SK-N-SH (cell line): ENCODE results near the gene TBC1D1. TPM values are rescaled to one million over a fixed set of nuclear protein-coding genes. Genes with fewer than 3 reads are reported as not detected.

Experiments used
- CTCF ChIA-PET: fragments of 300-600, 350-600 bp; formaldehyde crosslinking; extraction: SDS; loops from one replicate; lab custom pipeline; 2021; lab: Yijun Ruan, JAX
- POLR2A ChIA-PET: fragments of 350-600 bp; sonication (Branson Sonifier 250); formaldehyde crosslinking; extraction: SDS; loops from one replicate; lab custom pipeline; 2020; ENCODE audit warnings: antibody characterized with exemption, inconsistent platforms; lab: Yijun Ruan, JAX
- DNase-seq: peaks from one replicate; pipeline ENCODE4 v3.0.0; 2012
- H2AFZ ChIP-seq: fragments of 200-600 bp; sonication (generic); 2 replicates; pipeline ENCODE4 v1.8.1; 2016; ENCODE audit warnings: antibody characterized with exemption, mild to moderate bottlenecking, low read depth
- H3F3A ChIP-seq: fragments of 200-600 bp; sonication (generic); replicated peaks from 2 replicates; pipeline ENCODE3; 2016; ENCODE audit warnings: antibody characterized with exemption, mild to moderate bottlenecking; ENCODE audit not compliant: insufficient read depth
- H3K27ac ChIP-seq, 2 experiments: fragments of 200-500 bp in 1 of 2; fragments of 200-600 bp in 1 of 2; sonication (Bioruptor generic) in 1 of 2; sonication (generic), shearing (Covaris generic) in 1 of 2; 2 replicates each; pipeline versions ENCODE4 v1.5.1 to v1.6.1; 2014 to 2016; ENCODE audit warnings: low read depth in 2 of 2, inconsistent platforms in 1 of 2, low read length in 1 of 2, mild to moderate bottlenecking in 1 of 2, mixed read lengths in 1 of 2
- H3K27me3 ChIP-seq: fragments of 200-600 bp; sonication (generic), shearing (Covaris generic); 2 replicates; pipeline ENCODE4 v1.6.1; 2016; ENCODE audit warnings: mixed run types; ENCODE audit not compliant: insufficient read depth
- H3K36me3 ChIP-seq, 2 experiments: fragments of 200-500 bp in 1 of 2; fragments of 200-600 bp in 1 of 2; sonication (Bioruptor generic) in 1 of 2; sonication (generic) in 1 of 2; replicated peaks in 1 of 2; 2 replicates each; pipeline versions ENCODE3 to v1.5.1; 2014 to 2016; ENCODE audit warnings: low read length in 1 of 2, mild to moderate bottlenecking in 1 of 2; ENCODE audit not compliant: insufficient read depth in 2 of 2, control insufficient read depth in 1 of 2
- H3K4me1 ChIP-seq, 2 experiments: fragments of 200-500 bp in 1 of 2; fragments of 200-600 bp in 1 of 2; sonication (Bioruptor generic) in 1 of 2; sonication (generic), shearing (Covaris generic) in 1 of 2; 2 replicates each; pipeline versions ENCODE4 v1.5.1 to v1.6.1; 2014 to 2016; ENCODE audit warnings: low read depth in 1 of 2, low read length in 1 of 2, mixed run types in 1 of 2; ENCODE audit not compliant: insufficient read depth in 2 of 2, control insufficient read depth in 1 of 2
- H3K4me2 ChIP-seq: fragments of 200-600 bp; sonication (generic), shearing (Covaris generic); 2 replicates; pipeline ENCODE4 v1.6.1; 2017; ENCODE audit warnings: mixed run types
- H3K4me3 ChIP-seq, 2 experiments: fragments of 200-500 bp in 1 of 2; fragments of 200-600 bp in 1 of 2; sonication (Bioruptor generic) in 1 of 2; sonication (generic), shearing (Covaris generic) in 1 of 2; 2 replicates each; pipeline versions ENCODE4 v1.5.1 to v1.8.1; 2014 to 2016; ENCODE audit warnings: low read depth in 2 of 2, inconsistent platforms in 1 of 2, low read length in 1 of 2, mild to moderate bottlenecking in 1 of 2, mixed read lengths in 1 of 2, moderate library complexity in 1 of 2
- H3K79me2 ChIP-seq: fragments of 200-600 bp; sonication (generic); 2 replicates; pipeline ENCODE4 v1.8.1; 2017; ENCODE audit warnings: mild to moderate bottlenecking; ENCODE audit not compliant: insufficient read depth
- H3K9ac ChIP-seq: fragments of 200-600 bp; sonication (generic); 2 replicates; pipeline ENCODE4 v1.6.1; 2017; ENCODE audit warnings: mixed run types
- H3K9me2 ChIP-seq: fragments of 200-600 bp; sonication (generic); 2 replicates; pipeline ENCODE4 v1.6.1; 2017; ENCODE audit warnings: mixed run types
- H3K9me3 ChIP-seq: fragments of 200-600 bp; sonication (generic); 2 replicates; pipeline ENCODE4 v1.6.1; 2017; ENCODE audit warnings: mixed run types, mild to moderate bottlenecking, moderate library complexity
- H4K20me1 ChIP-seq: fragments of 200-600 bp; sonication (generic); 2 replicates; pipeline ENCODE4 v1.6.1; 2017; ENCODE audit warnings: mild to moderate bottlenecking, mixed run types; ENCODE audit not compliant: insufficient read depth
- ELF1 ChIP-seq: IDR thresholded peaks from 2 replicates; pipeline ENCODE4 v1.4.0; 2012
- FOXJ3 ChIP-seq: sonication (generic); formaldehyde crosslinking; IDR thresholded peaks from 2 replicates; pipeline ENCODE4 v1.5.1; 2020; ENCODE audit warnings: mild to moderate bottlenecking, missing genetic modification reagents
- FOXM1 ChIP-seq: IDR thresholded peaks from 2 replicates; pipeline ENCODE4 v1.4.0; 2012; ENCODE audit warnings: low read depth, mild to moderate bottlenecking
- JUND ChIP-seq: IDR thresholded peaks from 2 replicates; pipeline ENCODE4 v1.4.0; 2012
- NFIC ChIP-seq: IDR thresholded peaks from 2 replicates; pipeline ENCODE4 v1.4.0; 2012; ENCODE audit warnings: borderline replicate concordance
- NRF1 ChIP-seq: IDR thresholded peaks from 2 replicates; pipeline ENCODE4 v1.6.1; 2012; ENCODE audit warnings: low read depth, mild to moderate bottlenecking, low read length
- POLR2AphosphoS5 ChIP-seq: IDR thresholded peaks from 2 replicates; pipeline ENCODE4 v1.6.1; 2012; ENCODE audit warnings: low read depth, low read length
- RAD21 ChIP-seq: IDR thresholded peaks from 2 replicates; pipeline ENCODE4 v1.6.1; 2012; ENCODE audit warnings: mild to moderate bottlenecking, low read length
- RXRA ChIP-seq: IDR thresholded peaks from 2 replicates; pipeline ENCODE4 v1.4.0; 2012; ENCODE audit warnings: low read depth, mild to moderate bottlenecking, borderline replicate concordance
- TEAD4 ChIP-seq: IDR thresholded peaks from 2 replicates; pipeline ENCODE4 v1.4.0; 2012; ENCODE audit warnings: mild to moderate bottlenecking, borderline replicate concordance; ENCODE audit not compliant: insufficient read depth
- WGBS: methylation state at CpG from one replicate; pipeline ENCODE4 v1.1.6; 2017; ENCODE audit warnings: low lambda C conversion rate; 5-methylcytosine and 5-hydroxymethylcytosine counted together
- polyA plus RNA-seq, 3 experiments: library from polyadenylated mRNA; depleted of rRNA; stranded (reverse); fragments of >200 nt; gene quantifications; 2 replicates each; pipeline ENCODE4 v1.2.3, GENCODE V29; 2012
- TF ChIP-seq, protein P1 (sequence below): IDR thresholded peaks from 2 replicates; pipeline ENCODE4 v1.4.0; 2012; ENCODE audit warnings: low read depth, borderline replicate concordance
- TF ChIP-seq, protein P2 (sequence below): IDR thresholded peaks from 2 replicates; pipeline ENCODE4 v1.4.0; 2012; ENCODE audit warnings: low read depth, borderline replicate concordance
- TF ChIP-seq, protein P3 (sequence below): IDR thresholded peaks from 2 replicates; pipeline ENCODE4; 2012
- TF ChIP-seq, protein P4 (sequence below): IDR thresholded peaks from 2 replicates; pipeline ENCODE4 v1.4.0; 2012; ENCODE audit warnings: low read depth
- TF ChIP-seq, protein P5 (sequence below): fragments of 150-350 bp; IDR thresholded peaks from 2 replicates; pipeline ENCODE4 v1.6.1; 2017; ENCODE audit warnings: antibody characterized with exemption, low read length, low read depth, borderline replicate concordance
- TF ChIP-seq, protein P6 (sequence below): fragments of 150-350 bp; IDR thresholded peaks from 2 replicates; pipeline ENCODE4 v1.6.1; 2016; ENCODE audit warnings: mild to moderate bottlenecking, low read depth, low read length

Gene TBC1D1
- polyA plus RNA-seq, 1 of the 3 experiments (the other 2 are of a cell fraction) = 29.8 TPM

DNA sequence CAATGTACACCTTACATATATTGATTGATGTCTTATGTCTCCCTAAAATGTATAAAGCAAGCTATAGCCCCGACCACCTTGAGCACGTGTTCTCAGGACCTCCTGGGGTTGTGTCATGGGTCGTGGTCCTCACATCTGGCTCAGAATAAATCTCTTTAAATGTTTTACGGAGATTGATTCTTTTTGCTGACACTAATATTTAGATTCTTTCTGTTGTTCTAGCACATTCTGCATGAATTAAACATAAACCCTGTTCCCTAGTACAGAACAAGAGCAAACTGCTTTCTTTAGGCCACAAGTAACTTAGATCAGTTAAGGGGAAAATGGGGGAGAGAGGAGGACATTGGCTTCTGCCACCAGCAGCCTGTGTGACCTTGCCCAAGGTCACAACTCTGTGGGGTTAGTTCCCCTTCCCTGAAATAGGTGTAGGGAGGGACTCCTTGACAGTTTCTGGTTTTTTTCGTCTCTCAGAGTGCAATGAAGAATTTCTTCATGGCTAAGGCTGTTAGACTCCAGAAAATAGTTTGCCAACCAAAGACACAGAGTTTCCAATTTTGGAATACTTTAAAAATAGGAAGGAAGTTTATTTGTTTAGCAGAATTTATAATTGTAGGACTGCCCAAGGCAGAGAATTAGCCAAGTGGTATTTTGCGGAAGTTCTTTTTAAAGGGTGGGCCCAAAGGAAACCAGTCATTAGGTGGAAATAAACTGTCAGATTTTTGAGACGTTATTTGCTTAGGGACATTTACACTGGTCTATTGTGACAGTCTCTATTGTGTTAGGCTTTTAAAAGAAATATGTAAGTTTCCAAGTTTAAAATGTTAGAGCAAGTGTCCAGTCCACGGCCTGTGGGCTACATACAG is 98.7 kb downstream of the TBC1D1 start (continued):
- TF ChIP-seq RXRA = no peak

DNA sequence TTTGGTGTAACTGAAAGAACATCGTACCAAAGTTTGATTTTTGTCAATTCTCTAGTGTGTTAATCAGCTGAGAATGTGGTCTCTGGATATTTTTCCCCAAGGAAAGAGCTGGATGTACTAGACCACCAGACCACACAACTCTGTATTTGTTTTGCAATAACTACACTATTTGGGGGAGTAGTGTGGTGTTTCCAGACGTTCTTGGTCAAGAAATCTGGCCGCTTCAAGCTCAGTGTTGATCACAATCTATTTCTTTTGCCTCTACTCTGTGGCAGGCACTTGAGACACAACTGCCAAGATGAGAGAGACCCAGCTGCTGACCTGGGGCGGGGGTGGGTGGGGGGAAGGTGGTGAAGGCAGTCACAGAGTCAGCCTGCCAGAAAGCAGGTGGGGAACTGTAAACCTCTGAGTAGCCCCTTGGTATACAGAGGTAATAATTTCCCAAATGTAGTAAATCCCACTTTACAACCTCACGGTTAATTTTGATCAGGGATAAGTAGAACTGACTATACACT is 99.9 kb downstream of the TBC1D1 start:
- no peaks in the 10 kb centered on the region for H3K27me3 ChIP-seq
- no peak for TF ChIP-seq JUND
- TF ChIP-seq, protein P1, sequence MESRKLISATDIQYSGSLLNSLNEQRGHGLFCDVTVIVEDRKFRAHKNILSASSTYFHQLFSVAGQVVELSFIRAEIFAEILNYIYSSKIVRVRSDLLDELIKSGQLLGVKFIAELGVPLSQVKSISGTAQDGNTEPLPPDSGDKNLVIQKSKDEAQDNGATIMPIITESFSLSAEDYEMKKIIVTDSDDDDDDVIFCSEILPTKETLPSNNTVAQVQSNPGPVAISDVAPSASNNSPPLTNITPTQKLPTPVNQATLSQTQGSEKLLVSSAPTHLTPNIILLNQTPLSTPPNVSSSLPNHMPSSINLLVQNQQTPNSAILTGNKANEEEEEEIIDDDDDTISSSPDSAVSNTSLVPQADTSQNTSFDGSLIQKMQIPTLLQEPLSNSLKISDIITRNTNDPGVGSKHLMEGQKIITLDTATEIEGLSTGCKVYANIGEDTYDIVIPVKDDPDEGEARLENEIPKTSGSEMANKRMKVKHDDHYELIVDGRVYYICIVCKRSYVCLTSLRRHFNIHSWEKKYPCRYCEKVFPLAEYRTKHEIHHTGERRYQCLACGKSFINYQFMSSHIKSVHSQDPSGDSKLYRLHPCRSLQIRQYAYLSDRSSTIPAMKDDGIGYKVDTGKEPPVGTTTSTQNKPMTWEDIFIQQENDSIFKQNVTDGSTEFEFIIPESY = no peak
- no peak for TF ChIP-seq NFIC
- TF ChIP-seq FOXJ3 (CRISPR knock-in tag) = no peak
- TF ChIP-seq, protein P2, sequence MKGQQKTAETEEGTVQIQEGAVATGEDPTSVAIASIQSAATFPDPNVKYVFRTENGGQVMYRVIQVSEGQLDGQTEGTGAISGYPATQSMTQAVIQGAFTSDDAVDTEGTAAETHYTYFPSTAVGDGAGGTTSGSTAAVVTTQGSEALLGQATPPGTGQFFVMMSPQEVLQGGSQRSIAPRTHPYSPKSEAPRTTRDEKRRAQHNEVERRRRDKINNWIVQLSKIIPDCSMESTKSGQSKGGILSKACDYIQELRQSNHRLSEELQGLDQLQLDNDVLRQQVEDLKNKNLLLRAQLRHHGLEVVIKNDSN = no peak
- no peak for TF ChIP-seq RXRA
- TF ChIP-seq TEAD4 = no peak
- no peak for TF ChIP-seq ELF1
- TF ChIP-seq FOXM1 = no peak
- TF ChIP-seq, all 33 proteins: peak for 0
- CTCF ChIA-PET = interaction anchor here (0.7 to 1.2 kb wide), 3 partner anchors 12 to 791 kb away, joined by 3 read pairs; no protein-coding TSS in a partner anchor
- no peak overlapping the region for H3K9ac ChIP-seq
- no peak overlapping the region for H3K27ac ChIP-seq
- peaks cover 0 to 2% of the 10 kb centered on the region in 2 experiments; a peak in 1 of 4 replicates for H3K4me1 ChIP-seq
- no peaks in the 10 kb centered on the region for H3F3A ChIP-seq
- H3K79me2 ChIP-seq = peaks cover 14% of the 10 kb centered on the region; the same call in 1 of the 2 replicates
- H3K36me3 ChIP-seq = no peaks in the 10 kb centered on the region
- H2AFZ ChIP-seq = no peak overlapping the region
- DNase-seq = no peak
- 88% methylated on average over 5 of the region's 5 CpGs for WGBS
- no peaks in the 10 kb centered on the region for H3K9me2 ChIP-seq
- H3K4me3 ChIP-seq = no peak overlapping the region
- POLR2A ChIA-PET = no interaction called here
- H4K20me1 ChIP-seq = no peaks in the 10 kb centered on the region
- H3K4me2 ChIP-seq = no peak overlapping the region
- no peaks in the 10 kb centered on the region for H3K9me3 ChIP-seq

DNA sequence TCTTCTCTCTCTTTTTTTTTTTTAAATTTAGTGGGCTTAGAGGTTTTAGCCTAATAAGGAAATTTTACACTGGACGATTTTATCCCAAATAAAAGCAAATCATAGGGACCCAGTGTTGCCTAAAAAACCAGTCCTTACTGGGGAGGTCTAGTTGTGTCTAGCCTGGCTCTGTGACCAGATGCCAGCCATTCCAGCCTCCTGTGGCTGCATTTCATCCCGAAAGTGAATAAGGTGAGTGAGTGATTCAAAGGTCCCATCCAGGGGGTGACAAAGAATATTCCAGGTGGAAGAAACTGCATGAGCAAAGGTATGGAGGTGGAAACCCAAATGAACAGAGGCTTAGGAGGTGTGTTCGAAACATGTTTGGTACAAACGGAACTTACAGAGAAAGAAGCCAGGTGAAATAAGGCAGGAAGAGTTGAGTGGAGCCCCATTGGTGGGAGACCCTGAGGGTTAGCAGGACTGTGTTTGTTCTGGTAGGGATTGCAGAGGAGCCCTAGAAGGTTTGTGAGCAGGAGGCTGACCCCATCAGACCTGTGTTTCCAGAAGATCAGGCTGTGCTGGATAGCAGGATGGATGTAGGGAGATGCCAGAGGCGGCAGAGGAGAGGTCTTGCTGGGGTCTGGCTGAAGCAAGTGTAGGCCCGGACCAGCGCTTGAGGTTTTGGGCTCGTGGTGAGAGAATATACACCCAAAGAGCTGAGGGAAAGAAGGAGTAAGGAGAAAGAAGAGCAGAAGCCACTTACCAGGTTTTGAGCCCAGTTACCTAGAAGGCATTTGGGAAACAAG is 100.9 kb downstream of the TBC1D1 start:
- peaks cover 17% of the 10 kb centered on the region; the same call in 1 of the 2 replicates for H3K79me2 ChIP-seq
- no peaks in the 10 kb centered on the region for H3K27me3 ChIP-seq
- no peaks in the 10 kb centered on the region for H4K20me1 ChIP-seq
- no peaks in the 10 kb centered on the region for H3K9me3 ChIP-seq
- H3K36me3 ChIP-seq = no peaks in the 10 kb centered on the region
- no peak overlapping the region for H3K27ac ChIP-seq
- H3K4me1 ChIP-seq = peaks cover 0 to 2% of the 10 kb centered on the region in 2 experiments; a peak in 1 of 4 replicates
- H3K4me2 ChIP-seq = no peak overlapping the region
- H3K9ac ChIP-seq = no peak overlapping the region
- CTCF ChIA-PET = interaction anchor here (1.2 kb wide), 1 partner anchor 389 kb away, joined by 3 read pairs; no protein-coding TSS in a partner anchor
- H2AFZ ChIP-seq = no peak overlapping the region
- H3K9me2 ChIP-seq = no peaks in the 10 kb centered on the region
- no peaks in the 10 kb centered on the region for H3F3A ChIP-seq
- H3K4me3 ChIP-seq = no peak overlapping the region
- POLR2A ChIA-PET = no interaction called here
- 94% methylated on average over 8 of the region's 8 CpGs for WGBS
- TF ChIP-seq, protein P3, sequence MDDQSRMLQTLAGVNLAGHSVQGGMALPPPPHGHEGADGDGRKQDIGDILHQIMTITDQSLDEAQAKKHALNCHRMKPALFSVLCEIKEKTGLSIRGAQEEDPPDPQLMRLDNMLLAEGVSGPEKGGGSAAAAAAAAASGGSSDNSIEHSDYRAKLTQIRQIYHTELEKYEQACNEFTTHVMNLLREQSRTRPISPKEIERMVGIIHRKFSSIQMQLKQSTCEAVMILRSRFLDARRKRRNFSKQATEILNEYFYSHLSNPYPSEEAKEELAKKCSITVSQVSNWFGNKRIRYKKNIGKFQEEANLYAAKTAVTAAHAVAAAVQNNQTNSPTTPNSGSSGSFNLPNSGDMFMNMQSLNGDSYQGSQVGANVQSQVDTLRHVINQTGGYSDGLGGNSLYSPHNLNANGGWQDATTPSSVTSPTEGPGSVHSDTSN = no peak
- TF ChIP-seq NRF1 (no peak), POLR2AphosphoS5 (no peak), FOXJ3 (CRISPR knock-in tag) (no peak), RAD21 (no peak), JUND (no peak), ELF1 (no peak)
- TF ChIP-seq, protein P4, sequence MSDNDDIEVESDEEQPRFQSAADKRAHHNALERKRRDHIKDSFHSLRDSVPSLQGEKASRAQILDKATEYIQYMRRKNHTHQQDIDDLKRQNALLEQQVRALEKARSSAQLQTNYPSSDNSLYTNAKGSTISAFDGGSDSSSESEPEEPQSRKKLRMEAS = no peak
- TF ChIP-seq, protein P5, sequence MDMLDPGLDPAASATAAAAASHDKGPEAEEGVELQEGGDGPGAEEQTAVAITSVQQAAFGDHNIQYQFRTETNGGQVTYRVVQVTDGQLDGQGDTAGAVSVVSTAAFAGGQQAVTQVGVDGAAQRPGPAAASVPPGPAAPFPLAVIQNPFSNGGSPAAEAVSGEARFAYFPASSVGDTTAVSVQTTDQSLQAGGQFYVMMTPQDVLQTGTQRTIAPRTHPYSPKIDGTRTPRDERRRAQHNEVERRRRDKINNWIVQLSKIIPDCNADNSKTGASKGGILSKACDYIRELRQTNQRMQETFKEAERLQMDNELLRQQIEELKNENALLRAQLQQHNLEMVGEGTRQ = no peak
- TF ChIP-seq, protein P6, sequence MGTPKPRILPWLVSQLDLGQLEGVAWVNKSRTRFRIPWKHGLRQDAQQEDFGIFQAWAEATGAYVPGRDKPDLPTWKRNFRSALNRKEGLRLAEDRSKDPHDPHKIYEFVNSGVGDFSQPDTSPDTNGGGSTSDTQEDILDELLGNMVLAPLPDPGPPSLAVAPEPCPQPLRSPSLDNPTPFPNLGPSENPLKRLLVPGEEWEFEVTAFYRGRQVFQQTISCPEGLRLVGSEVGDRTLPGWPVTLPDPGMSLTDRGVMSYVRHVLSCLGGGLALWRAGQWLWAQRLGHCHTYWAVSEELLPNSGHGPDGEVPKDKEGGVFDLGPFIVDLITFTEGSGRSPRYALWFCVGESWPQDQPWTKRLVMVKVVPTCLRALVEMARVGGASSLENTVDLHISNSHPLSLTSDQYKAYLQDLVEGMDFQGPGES = no peak
- no peak for DNase-seq
